HAP-1 (cell line): Measurements from ENCODE around the gene HCAR3.

Experiments used
- DNase-seq, 2 experiments: peaks; one replicate each; pipeline ENCODE4 v3.0.0-alpha.2; 2016 to 2020; ENCODE audit warnings: low spot score in 2 of 2
- H3K27me3 ChIP-seq: fragments of 250-450 bp; sonication (Bioruptor Pico); 2 replicates; pipeline ENCODE4 v1.5.1; 2020; ENCODE audit warnings: low read depth, mild to moderate bottlenecking, moderate library complexity
- H3K36me3 ChIP-seq: fragments of 250-450 bp; sonication (Bioruptor Pico); replicated peaks from 2 replicates; pipeline ENCODE4 v1.5.1; 2020; ENCODE audit warnings: mild to moderate bottlenecking
- H3K4me1 ChIP-seq: fragments of 250-450 bp; sonication (Bioruptor Pico); 2 replicates; pipeline ENCODE4 v1.5.1; 2020; ENCODE audit warnings: mild to moderate bottlenecking
- H3K4me3 ChIP-seq: fragments of 250-450 bp; sonication (Bioruptor Pico); 2 replicates; pipeline ENCODE4 v1.5.1; 2020; ENCODE audit warnings: mild to moderate bottlenecking, moderate library complexity
- H3K9me3 ChIP-seq: fragments of 250-450 bp; sonication (Bioruptor Pico); 2 replicates; pipeline ENCODE4 v1.5.1; 2020; ENCODE audit warnings: mild to moderate bottlenecking, moderate library complexity
- in situ Hi-C: fragments of 300-500 bp; cut with MboI; formaldehyde crosslinking; loops from 3 replicates; pipeline ENCODE4 v1.14.3; 2020; ENCODE audit warnings: low sequenced_read_pairs, inconsistent platforms, mixed read lengths

Gene HCAR3

DNA sequence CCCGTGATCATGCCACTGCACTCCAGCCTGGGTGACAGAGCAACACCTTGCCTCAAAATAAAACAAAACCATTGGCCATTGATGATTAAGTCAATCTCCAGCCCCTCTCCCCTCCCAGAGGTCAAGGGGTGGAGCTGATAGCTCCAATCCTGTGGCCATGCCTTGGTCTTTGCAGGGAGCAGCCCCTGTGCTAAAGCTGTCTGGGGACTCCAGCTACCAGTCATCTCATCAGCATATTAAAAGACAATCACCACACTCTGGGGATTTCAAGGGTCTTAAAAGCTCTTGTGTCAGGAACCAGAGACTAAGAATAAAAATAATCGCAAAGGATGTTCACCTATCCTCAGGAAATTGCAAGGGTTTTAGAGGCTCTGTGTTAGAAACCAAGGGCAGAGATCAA is 44.1 kb downstream of the HCAR3 start:
- H3K4me3 ChIP-seq, result no peak overlapping the region
- H3K27me3 ChIP-seq, result no peaks in the 10 kb centered on the region
- in situ Hi-C loops, result no loop called here
- peaks cover 4% of the 10 kb centered on the region for H3K4me1 ChIP-seq
- H3K36me3 ChIP-seq, result no peaks in the 10 kb centered on the region
- DNase-seq, result peak; percentile 46 to 56
- no peaks in the 10 kb centered on the region for H3K9me3 ChIP-seq

DNA sequence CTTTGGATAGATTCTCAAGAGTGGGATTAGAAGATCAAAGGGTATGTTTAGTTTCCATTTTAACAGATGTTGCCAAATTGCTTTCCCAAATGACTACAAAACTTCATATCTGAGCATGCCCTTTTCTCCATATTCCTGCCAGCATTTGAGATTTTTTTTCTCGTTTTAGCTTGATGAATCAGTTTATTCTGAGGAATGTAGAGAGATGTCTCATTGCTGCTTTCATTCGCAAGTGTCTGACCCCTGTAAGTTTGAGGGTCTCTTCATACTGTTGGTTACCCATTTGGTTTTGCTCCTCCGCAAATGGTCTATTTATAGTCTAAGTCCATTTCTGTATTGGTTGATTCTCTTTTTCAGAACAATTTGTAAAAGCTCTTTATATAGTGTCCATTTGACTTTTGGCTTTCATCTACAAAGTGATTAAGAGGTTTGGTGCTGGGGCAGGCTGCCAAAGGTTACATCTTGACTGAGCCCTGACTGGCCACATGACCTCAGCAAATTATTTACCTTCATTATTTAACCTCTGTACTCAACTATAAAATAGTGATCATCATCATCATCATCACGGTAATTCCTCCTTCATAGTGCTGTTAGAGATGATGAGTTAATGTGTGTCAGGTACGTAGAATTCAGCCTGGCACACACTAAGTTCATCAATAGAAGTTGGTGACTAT is 47.1 kb downstream of the HCAR3 start:
- Histone ChIP-seq H3K27me3 (no peaks in the 10 kb centered on the region), H3K4me3 (no peak overlapping the region), H3K9me3 (no peaks in the 10 kb centered on the region), H3K4me1 (peaks cover 4% of the 10 kb centered on the region), H3K36me3 (no peaks in the 10 kb centered on the region)
- no peak for DNase-seq
- in situ Hi-C loops, result no loop called here

DNA sequence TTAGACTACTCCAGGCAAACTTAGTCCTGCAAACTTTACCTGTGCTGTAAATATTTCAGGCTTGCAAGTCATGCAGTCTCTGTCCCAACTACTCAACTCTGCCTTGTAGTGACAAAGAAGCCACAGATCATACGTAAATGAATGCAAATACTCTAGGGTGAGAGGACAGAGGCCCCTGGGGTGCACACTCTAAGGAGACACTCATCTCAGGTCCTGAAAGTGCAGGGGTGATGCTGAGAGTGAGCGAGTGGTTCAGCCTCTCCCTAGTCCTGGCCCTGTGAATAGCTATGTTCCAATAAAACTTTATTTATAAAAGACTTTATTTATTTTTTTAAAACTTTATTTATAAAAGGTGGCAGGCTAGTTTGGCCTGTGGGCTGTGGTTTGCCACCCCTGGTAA is 48.3 kb downstream of the HCAR3 start:
- Histone ChIP-seq H3K36me3 (no peaks in the 10 kb centered on the region), H3K27me3 (no peaks in the 10 kb centered on the region), H3K4me1 (peaks cover 4% of the 10 kb centered on the region), H3K9me3 (no peaks in the 10 kb centered on the region), H3K4me3 (no peak overlapping the region)
- DNase-seq, result no peak
- in situ Hi-C loops, result no loop called here

DNA sequence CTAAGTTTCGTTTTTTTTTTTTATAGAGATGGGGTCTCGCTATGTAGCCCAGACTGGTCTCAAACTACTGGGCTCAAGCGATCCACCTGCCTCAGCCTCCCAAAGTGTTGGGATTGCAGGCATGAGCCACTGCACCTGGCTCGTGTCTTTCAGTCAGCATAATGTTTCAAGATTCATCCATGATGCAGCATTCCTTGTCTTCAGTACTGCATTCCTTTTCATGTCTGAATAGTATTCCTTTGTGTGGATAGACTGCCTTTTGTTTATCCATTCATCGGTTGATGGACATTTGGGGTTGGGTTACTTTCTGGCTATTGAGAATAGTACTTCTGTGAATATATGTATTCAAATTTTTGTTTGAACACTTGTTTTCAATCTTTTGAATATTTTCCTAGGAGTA is 50.9 kb downstream of the HCAR3 start:
- H3K4me3 ChIP-seq, result no peak overlapping the region
- no peaks in the 10 kb centered on the region for H3K36me3 ChIP-seq
- in situ Hi-C loops, result no loop called here
- no peaks in the 10 kb centered on the region for H3K4me1 ChIP-seq
- no peak for DNase-seq
- H3K9me3 ChIP-seq, result no peaks in the 10 kb centered on the region
- no peaks in the 10 kb centered on the region for H3K27me3 ChIP-seq

DNA sequence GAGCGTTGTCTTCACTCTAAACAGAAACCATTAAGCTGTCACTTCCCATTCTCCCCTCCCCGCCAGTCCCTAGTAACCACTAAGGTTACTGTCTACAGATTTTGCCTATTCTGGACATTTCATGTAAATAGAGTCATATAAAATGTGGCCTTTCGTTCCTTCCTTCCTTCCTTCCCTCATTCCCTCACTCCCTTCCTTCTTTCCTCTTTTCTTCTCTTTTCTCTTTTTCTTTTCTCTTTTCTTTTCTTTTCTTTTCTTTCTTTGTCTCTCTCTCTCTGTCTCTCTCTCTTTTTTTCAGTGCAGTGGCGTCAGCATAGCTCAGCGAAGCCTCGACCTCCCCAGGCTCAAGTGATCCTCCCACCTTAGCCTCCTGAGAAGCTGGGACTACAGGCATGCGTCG is 51.3 kb downstream of the HCAR3 start:
- no peak for DNase-seq
- Histone ChIP-seq H3K4me3 (no peak overlapping the region), H3K36me3 (no peaks in the 10 kb centered on the region), H3K27me3 (no peaks in the 10 kb centered on the region), H3K9me3 (no peaks in the 10 kb centered on the region), H3K4me1 (no peaks in the 10 kb centered on the region)
- in situ Hi-C loops, result no loop called here
